Astrocyte of the spinal cord (primary cell): ENCODE data around the gene ADAM12.

Experiments
- DNase-seq: peaks from one replicate; pipeline ENCODE4 v3.0.0; 2011; ENCODE audit warnings: low read depth, low spot score
- H3K4me3 ChIP-seq: 2 replicates; pipeline ENCODE4 v1.5.1; 2011; ENCODE audit warnings: low read depth, mild to moderate bottlenecking, low read length, moderate library complexity
- CTCF ChIP-seq: IDR thresholded peaks from 2 replicates; pipeline ENCODE4 v1.5.1; 2012; ENCODE audit warnings: low read depth, mild to moderate bottlenecking, low read length, inconsistent platforms
- in situ Hi-C: cut with HindIII; loops from 2 replicates; pipeline ENCODE4 v1.10.0; 2017; ENCODE audit warnings: low sequenced_read_pairs

The ADAM12 gene

GRCh38 chr10:126029999-126030398 is 358.3 kb downstream of the ADAM12 start:
- H3K4me3 ChIP-seq: no peak overlapping the region
- DNase-seq: no peak
- TF ChIP-seq CTCF: no peak
- in situ Hi-C loops: no loop called here

GRCh38 chr10:126027692-126028091 is 360.6 kb downstream of the ADAM12 start:
- TF ChIP-seq CTCF: no peak
- no peak for DNase-seq
- H3K4me3 ChIP-seq: no peak overlapping the region
- in situ Hi-C loops: no loop called here

- DNase-seq: no peak
- TF ChIP-seq CTCF: no peak
- in situ Hi-C loops: no loop called here
- no peak overlapping the region for H3K4me3 ChIP-seq
These were observed 365.4 kb downstream of the ADAM12 start for GRCh38 chr10:126022841-126023240.

- no peak for TF ChIP-seq CTCF
- no peak for DNase-seq
- no peak overlapping the region for H3K4me3 ChIP-seq
- in situ Hi-C loops: no loop called here
These were observed 366.3 kb downstream of the ADAM12 start for GRCh38 chr10:126021833-126022500.

GRCh38 chr10:126017961-126018560 is 370.2 kb downstream of the ADAM12 start:
- in situ Hi-C loops: no loop called here
- DNase-seq: peak; percentile 10
- no peak overlapping the region for H3K4me3 ChIP-seq
- no peak for TF ChIP-seq CTCF

GRCh38 chr10:126016882-126017281 is 371.4 kb downstream of the ADAM12 start:
- in situ Hi-C loops: no loop called here
- DNase-seq: no peak
- no peak overlapping the region for H3K4me3 ChIP-seq
- no peak for TF ChIP-seq CTCF
